Cardiac muscle cell (in vitro differentiated cells and primary cell): ENCODE data around the gene ACTR5. TPM values are rescaled to one million over a fixed set of nuclear protein-coding genes. Genes with fewer than 3 reads are reported as not detected.
"Not testable (repeated sequence)": the region's sequence is repeated elsewhere in the genome, so short reads cannot be mapped to it uniquely, and the experiment has no call there.

Experiments used
- DNase-seq, 2 donors: peaks; one replicate each; pipeline versions ENCODE4 v3.0.0 to v3.0.0-alpha.2; 2010 to 2017; ENCODE audit warnings: low read depth in 1 of 2, low spot score in 1 of 2
- H3K27ac ChIP-seq: fragments of 200-600 bp; sonication (generic); 2 replicates; pipeline ENCODE4 v1.5.1; 2016
- H3K27me3 ChIP-seq: fragments of 200-600 bp; sonication (generic); 2 replicates; pipeline ENCODE4 v1.6.0; 2016; ENCODE audit warnings: control low read depth
- H3K36me3 ChIP-seq: fragments of 200-600 bp; sonication (generic); 2 replicates; pipeline ENCODE4 v1.5.1; 2016; ENCODE audit warnings: control low read depth
- H3K4me1 ChIP-seq: fragments of 200-600 bp; sonication (generic); 2 replicates; pipeline ENCODE4 v1.8.1; 2017; ENCODE audit warnings: low read depth, mild to moderate bottlenecking, mixed run types
- H3K4me3 ChIP-seq: fragments of 200-600 bp; sonication (generic); 2 replicates; pipeline ENCODE4 v1.5.1; 2016; ENCODE audit warnings: mild to moderate bottlenecking
- H3K9me3 ChIP-seq: fragments of 200-600 bp; sonication (generic); 2 replicates; pipeline ENCODE4 v1.5.1; 2017; ENCODE audit warnings: low read depth, mild to moderate bottlenecking, control low read depth
- polyA plus RNA-seq: library from polyadenylated mRNA; unstranded; fragments of >200 nt; fragmentation: Nextera tagmentation; extraction: Ambion mirVana; gene quantifications from 2 replicates; pipeline ENCODE4 v1.2.1, GENCODE V29; 2016
- total RNA-seq: library from RNA; depleted of rRNA; stranded (reverse); fragments of >200 nt; gene quantifications from 2 replicates; pipeline ENCODE4 v1.2.3, GENCODE V29; 2016
- TF ChIP-seq, protein P1 (sequence below): IDR thresholded peaks from 2 replicates; pipeline ENCODE4 v1.5.1; 2012; ENCODE audit warnings: low read depth, mild to moderate bottlenecking, low read length

The ACTR5 gene
- total and polyA plus RNA-seq, 2 experiments from 2014 or later = 6.4 to 8.7 TPM

- H3K4me1 ChIP-seq = no peaks in the 10 kb centered on the region
- no peak for DNase-seq
- no peaks in the 10 kb centered on the region for H3K36me3 ChIP-seq
- no peak overlapping the region for H3K27ac ChIP-seq
- TF ChIP-seq, protein P1, sequence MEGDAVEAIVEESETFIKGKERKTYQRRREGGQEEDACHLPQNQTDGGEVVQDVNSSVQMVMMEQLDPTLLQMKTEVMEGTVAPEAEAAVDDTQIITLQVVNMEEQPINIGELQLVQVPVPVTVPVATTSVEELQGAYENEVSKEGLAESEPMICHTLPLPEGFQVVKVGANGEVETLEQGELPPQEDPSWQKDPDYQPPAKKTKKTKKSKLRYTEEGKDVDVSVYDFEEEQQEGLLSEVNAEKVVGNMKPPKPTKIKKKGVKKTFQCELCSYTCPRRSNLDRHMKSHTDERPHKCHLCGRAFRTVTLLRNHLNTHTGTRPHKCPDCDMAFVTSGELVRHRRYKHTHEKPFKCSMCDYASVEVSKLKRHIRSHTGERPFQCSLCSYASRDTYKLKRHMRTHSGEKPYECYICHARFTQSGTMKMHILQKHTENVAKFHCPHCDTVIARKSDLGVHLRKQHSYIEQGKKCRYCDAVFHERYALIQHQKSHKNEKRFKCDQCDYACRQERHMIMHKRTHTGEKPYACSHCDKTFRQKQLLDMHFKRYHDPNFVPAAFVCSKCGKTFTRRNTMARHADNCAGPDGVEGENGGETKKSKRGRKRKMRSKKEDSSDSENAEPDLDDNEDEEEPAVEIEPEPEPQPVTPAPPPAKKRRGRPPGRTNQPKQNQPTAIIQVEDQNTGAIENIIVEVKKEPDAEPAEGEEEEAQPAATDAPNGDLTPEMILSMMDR = no peak
- no peaks in the 10 kb centered on the region for H3K9me3 ChIP-seq
- no peak overlapping the region for H3K4me3 ChIP-seq
- H3K27me3 ChIP-seq = no peaks in the 10 kb centered on the region
These were observed 41.4 kb downstream of the ACTR5 start for GRCh38 chr20:38789503-38790199.

- H3K9me3 ChIP-seq = no peaks in the 10 kb centered on the region
- H3K4me3 ChIP-seq = no peak overlapping the region
- DNase-seq = peak; percentile 60 to 66
- H3K4me1 ChIP-seq = no peaks in the 10 kb centered on the region
- H3K36me3 ChIP-seq = no peaks in the 10 kb centered on the region
- H3K27me3 ChIP-seq = no peaks in the 10 kb centered on the region
- TF ChIP-seq, protein P1 = peak; percentile 66
- no peak overlapping the region for H3K27ac ChIP-seq
These were observed 42.2 kb downstream of the ACTR5 start for GRCh38 chr20:38790200-38791053.

DNA sequence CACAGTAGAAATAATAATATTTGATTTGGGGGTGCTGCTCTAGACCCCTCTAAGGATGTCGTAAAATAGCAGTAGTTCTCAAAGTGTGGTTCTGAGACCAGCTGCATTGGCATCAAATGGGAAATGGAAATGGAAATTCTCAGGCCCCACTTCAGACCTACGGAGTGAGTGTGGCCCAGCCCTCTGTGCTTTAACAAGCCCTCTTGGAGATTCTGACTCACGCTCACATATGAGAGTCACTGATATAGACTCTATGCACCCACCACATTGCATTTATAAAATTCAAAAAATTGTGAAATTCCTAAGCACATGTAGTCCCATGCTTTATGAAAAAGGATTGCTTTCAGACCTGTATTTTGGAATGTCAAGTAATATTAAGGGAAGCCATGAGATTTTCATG, 43.0 kb downstream of the ACTR5 start:
- Histone ChIP-seq H3K4me3 (no peak overlapping the region), H3K9me3 (no peaks in the 10 kb centered on the region), H3K36me3 (no peaks in the 10 kb centered on the region), H3K27me3 (no peaks in the 10 kb centered on the region), H3K4me1 (no peaks in the 10 kb centered on the region), H3K27ac (no peak overlapping the region)
- TF ChIP-seq, protein P1 = no peak
- DNase-seq = no peak

DNA sequence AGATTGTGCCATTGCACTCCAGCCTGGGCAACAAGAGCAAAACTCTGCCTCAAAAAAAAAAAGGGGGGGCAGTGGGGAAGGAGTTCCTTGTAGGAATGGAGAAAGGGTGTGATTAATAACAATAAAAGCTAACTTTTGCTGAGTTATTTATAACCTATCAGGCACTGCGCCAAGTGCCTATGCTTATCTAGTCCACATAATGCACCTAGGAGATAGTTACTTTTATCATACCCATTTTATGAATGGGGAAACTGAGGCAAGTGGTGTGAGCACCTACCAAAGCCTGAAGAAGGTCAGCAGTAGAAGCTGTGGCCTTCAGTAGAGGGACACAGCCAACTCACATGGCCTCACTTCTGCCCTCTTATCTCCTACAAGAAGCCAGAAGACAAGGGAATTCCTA, 43.7 kb downstream of the ACTR5 start:
- H3K27ac ChIP-seq = no peak overlapping the region
- H3K27me3 ChIP-seq = no peaks in the 10 kb centered on the region
- TF ChIP-seq, protein P1 = no peak
- no peak overlapping the region for H3K4me3 ChIP-seq
- no peaks in the 10 kb centered on the region for H3K4me1 ChIP-seq
- no peak for DNase-seq
- H3K36me3 ChIP-seq = no peaks in the 10 kb centered on the region
- H3K9me3 ChIP-seq = no peaks in the 10 kb centered on the region

- not testable (repeated sequence) for H3K27ac ChIP-seq, H3K36me3 ChIP-seq, H3K4me1 ChIP-seq, H3K4me3 ChIP-seq, DNase-seq, H3K9me3 ChIP-seq, H3K27me3 ChIP-seq
These were observed 45.8 kb downstream of the ACTR5 start for GRCh38 chr20:38794057-38794456.

GRCh38 chr20:38798266-38798665, 50.0 kb downstream of the ACTR5 start:
- H3K4me3 ChIP-seq = no peak overlapping the region
- H3K27me3 ChIP-seq = no peaks in the 10 kb centered on the region
- DNase-seq = no peak
- H3K9me3 ChIP-seq = no peaks in the 10 kb centered on the region
- no peaks in the 10 kb centered on the region for H3K36me3 ChIP-seq
- no peaks in the 10 kb centered on the region for H3K4me1 ChIP-seq
- H3K27ac ChIP-seq = no peak overlapping the region
- TF ChIP-seq, protein P1 = no peak
